B cell (primary cell): Measurements from ENCODE around the gene AAK1. TPM values are rescaled to one million over a fixed set of nuclear protein-coding genes. Genes with fewer than 3 reads are reported as not detected.

Experiments
- ATAC-seq: fragments of 200-7000 bp; cut with Tn5 transposase; one replicate; pipeline ENCODE4 v1.10.0; 2021; ENCODE audit warnings: low read depth, mild to moderate bottlenecking, moderate number of reproducible peaks, moderate library complexity
- CTCF ChIA-PET: fragments of 350-600 bp; sonication (Branson Sonifier 250); formaldehyde crosslinking; loops from one replicate; lab custom pipeline; 2021; ENCODE audit warnings: antibody characterized with exemption, inconsistent platforms; lab: Charles Lee
- POLR2A ChIA-PET: fragments of 350-600 bp; sonication (Branson Sonifier 250); formaldehyde crosslinking; loops from one replicate; lab custom pipeline; 2021; ENCODE audit warnings: antibody characterized with exemption; lab: Charles Lee
- DNase-seq: peaks from one replicate; pipeline ENCODE4 v3.0.0; 2013
- H2AFZ ChIP-seq: 2 replicates; pipeline ENCODE4 v1.6.1; 2012; ENCODE audit warnings: mild to moderate bottlenecking, low read depth, low read length; ENCODE audit not compliant: insufficient read depth, poor library complexity, severe bottlenecking
- H3K27ac ChIP-seq, 2 donors: 1 replicate in 1 of 2; 2 replicates in 1 of 2; pipeline ENCODE4 v1.5.1; 2012 to 2013; ENCODE audit warnings: low read length in 2 of 2, mild to moderate bottlenecking in 2 of 2, moderate library complexity in 1 of 2
- H3K27me3 ChIP-seq, 4 experiments: fragments of 200-600 bp in 1 of 4; sonication (generic) in 1 of 4; replicated peaks in 1 of 4; 1 replicate in 2 of 4; 2 replicates in 2 of 4; pipeline versions ENCODE4 v1.6.1 to v1.7.0; 2013 to 2016; ENCODE audit warnings: low read length in 3 of 4, mild to moderate bottlenecking in 2 of 4, mixed read lengths in 1 of 4, moderate library complexity in 1 of 4; ENCODE audit not compliant: insufficient read depth in 4 of 4, control insufficient read depth in 3 of 4; ENCODE audit errors: control extremely low read depth in 1 of 4
- H3K36me3 ChIP-seq, 2 experiments: replicated peaks in 1 of 2; 1 replicate in 1 of 2; 2 replicates in 1 of 2; pipeline versions ENCODE4 v1.6.1 to v1.7.1; 2013; ENCODE audit warnings: low read length in 1 of 2; ENCODE audit not compliant: insufficient read depth in 2 of 2, control insufficient read depth in 1 of 2; ENCODE audit errors: control extremely low read depth in 1 of 2, extremely low read depth in 1 of 2
- H3K4me1 ChIP-seq, 2 donors: fragments of 200-600 bp in 1 of 2; sonication (generic) in 1 of 2; 1 replicate in 1 of 2; 2 replicates in 1 of 2; pipeline versions ENCODE4 v1.5.1 to v1.6.1; 2013 to 2017; ENCODE audit warnings: low read length in 2 of 2; ENCODE audit not compliant: control insufficient read depth in 2 of 2, insufficient read depth in 2 of 2
- H3K4me2 ChIP-seq: replicated peaks from 2 replicates; pipeline ENCODE3; 2012; ENCODE audit warnings: mild to moderate bottlenecking, low read depth, low read length; ENCODE audit not compliant: poor library complexity, severe bottlenecking
- H3K4me3 ChIP-seq, 5 experiments: fragments of 200-600 bp in 1 of 5; sonication (generic) in 1 of 5; 1 replicate in 3 of 5; 2 replicates in 2 of 5; pipeline versions ENCODE4 v1.5.1 to v1.7.0; 2011 to 2016; ENCODE audit warnings: low read length in 4 of 5, mild to moderate bottlenecking in 4 of 5, low read depth in 2 of 5, control low read depth in 1 of 5, moderate library complexity in 1 of 5; ENCODE audit not compliant: insufficient read depth in 1 of 5; ENCODE audit errors: control extremely low read depth in 1 of 5, extremely low read depth in 1 of 5
- H3K79me2 ChIP-seq: fragments of 200-600 bp; sonication (generic); one replicate; pipeline ENCODE4 v1.6.0; 2016; ENCODE audit warnings: low read length; ENCODE audit not compliant: control insufficient read depth, insufficient read depth
- H3K9ac ChIP-seq: fragments of 200-600 bp; sonication (generic); 2 replicates; pipeline ENCODE4 v1.6.1; 2017; ENCODE audit warnings: mild to moderate bottlenecking, low read length, moderate library complexity
- H3K9me3 ChIP-seq, 3 donors: one replicate each; pipeline versions ENCODE4 v1.6.1 to v1.7.1; 2013; ENCODE audit warnings: low read length in 2 of 3; ENCODE audit not compliant: control insufficient read depth in 2 of 3, insufficient read depth in 1 of 3; ENCODE audit errors: control extremely low read depth in 1 of 3
- H4K20me1 ChIP-seq: 2 replicates; pipeline ENCODE4 v1.6.0; 2012; ENCODE audit warnings: mild to moderate bottlenecking, low read length; ENCODE audit not compliant: insufficient read depth, control insufficient read depth, poor library complexity, severe bottlenecking
- H3K27ac Mint-ChIP-seq: one replicate; pipeline ENCODE4 v1.8.0; 2021; ENCODE audit warnings: mixed read lengths
- H3K27me3 Mint-ChIP-seq: one replicate; pipeline ENCODE4 v1.8.0; 2021; ENCODE audit warnings: mixed read lengths
- H3K4me1 Mint-ChIP-seq: one replicate; pipeline ENCODE4 v1.8.0; 2021; ENCODE audit warnings: mixed read lengths
- H3K4me3 Mint-ChIP-seq: one replicate; pipeline ENCODE4 v1.8.0; 2021; ENCODE audit warnings: mixed read lengths
- H3K9me3 Mint-ChIP-seq: one replicate; pipeline ENCODE4 v1.8.0; 2022; ENCODE audit warnings: mixed read lengths; ENCODE audit not compliant: insufficient read depth
- EZH2 ChIP-seq: IDR thresholded peaks from 2 replicates; pipeline ENCODE4 v1.6.1; 2012; ENCODE audit warnings: borderline replicate concordance, low read depth, mild to moderate bottlenecking, moderate library complexity, low read length; ENCODE audit not compliant: insufficient read depth, poor library complexity, severe bottlenecking
- WGBS: methylation state at CpG from one replicate; pipeline ENCODE4 v1.1.5; 2013; ENCODE audit warnings: missing lambda C conversion rate; ENCODE audit not compliant: insufficient coverage; 5-methylcytosine and 5-hydroxymethylcytosine counted together
- intact Hi-C: fragments of 100-400 bp; cut with micrococcal nuclease; formaldehyde crosslinking; loops from one replicate; pipeline ENCODE4 v1.10.0; 2022
- polyA plus RNA-seq: library from polyadenylated mRNA; depleted of rRNA; stranded (reverse); fragments of >200 nt; gene quantifications from 2 replicates; pipeline ENCODE4 v1.2.3, GENCODE V29; 2012
- total RNA-seq, 2 donors: library from RNA; stranded (reverse); fragments of 120-200 nt in 1 of 2; gene quantifications; 1 replicate in 1 of 2; 2 replicates in 1 of 2; pipeline versions ENCODE4 v1.2.3 to v1.2.4, GENCODE V29; 2013 to 2022
- TF ChIP-seq, protein P1 (sequence below): fragments of 200-600 bp; IDR thresholded peaks from one replicate; pipeline ENCODE4 v1.8.0; 2022; ENCODE audit warnings: antibody characterized with exemption, mild to moderate bottlenecking

AAK1 gene
- total and polyA plus RNA-seq, 2 donors (not counting 1 experiment from before 2014, with no cell fraction given) = 2.4 to 7.2 TPM

DNA sequence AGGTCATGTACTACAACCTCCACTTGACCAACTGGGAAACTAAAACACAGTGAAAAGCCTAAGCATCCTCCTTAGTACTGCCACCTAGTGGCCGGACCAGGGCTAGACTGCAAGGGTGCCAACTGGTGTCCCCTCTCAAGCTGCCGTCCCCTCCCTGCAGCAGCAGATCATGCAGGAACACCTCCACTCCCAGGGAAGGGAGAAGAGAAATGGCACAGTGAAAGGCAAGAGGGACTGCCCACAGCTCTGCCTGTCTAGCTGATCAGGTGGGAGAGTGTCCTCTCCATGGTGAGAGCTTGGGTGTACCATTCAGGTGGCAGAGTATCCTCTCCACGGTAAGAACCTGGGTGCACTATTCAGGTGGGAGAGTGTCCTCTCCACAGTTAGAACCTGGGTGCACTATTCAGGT lies 78.1 kb downstream of the AAK1 start:
- WGBS = 50% methylated on average over 2 of the region's 3 CpGs
- Histone ChIP-seq H3K27ac (no peak overlapping the region), H3K4me1 (peaks cover 0 to 3% of the 10 kb centered on the region in 2 donors), H3K4me2 (no peak overlapping the region), H3K27me3 (peaks cover 0 to 6% (median 4%) of the 10 kb centered on the region in 4 experiments), H3K79me2 (no peaks in the 10 kb centered on the region), H3K9ac (no peak overlapping the region), H4K20me1 (no peaks in the 10 kb centered on the region), H3K36me3 (no peaks in the 10 kb centered on the region), H2AFZ (no peak overlapping the region), H3K9me3 (no peaks in the 10 kb centered on the region), H3K4me3 (no peak overlapping the region)
- Mint-ChIP-seq H3K4me3 (no peak overlapping the region), H3K27me3 (peaks cover 20% of the 10 kb centered on the region), H3K4me1 (no peaks in the 10 kb centered on the region), H3K9me3 (no peaks in the 10 kb centered on the region), H3K27ac (no peak overlapping the region)
- TF ChIP-seq EZH2 = no peak
- TF ChIP-seq, protein P1, sequence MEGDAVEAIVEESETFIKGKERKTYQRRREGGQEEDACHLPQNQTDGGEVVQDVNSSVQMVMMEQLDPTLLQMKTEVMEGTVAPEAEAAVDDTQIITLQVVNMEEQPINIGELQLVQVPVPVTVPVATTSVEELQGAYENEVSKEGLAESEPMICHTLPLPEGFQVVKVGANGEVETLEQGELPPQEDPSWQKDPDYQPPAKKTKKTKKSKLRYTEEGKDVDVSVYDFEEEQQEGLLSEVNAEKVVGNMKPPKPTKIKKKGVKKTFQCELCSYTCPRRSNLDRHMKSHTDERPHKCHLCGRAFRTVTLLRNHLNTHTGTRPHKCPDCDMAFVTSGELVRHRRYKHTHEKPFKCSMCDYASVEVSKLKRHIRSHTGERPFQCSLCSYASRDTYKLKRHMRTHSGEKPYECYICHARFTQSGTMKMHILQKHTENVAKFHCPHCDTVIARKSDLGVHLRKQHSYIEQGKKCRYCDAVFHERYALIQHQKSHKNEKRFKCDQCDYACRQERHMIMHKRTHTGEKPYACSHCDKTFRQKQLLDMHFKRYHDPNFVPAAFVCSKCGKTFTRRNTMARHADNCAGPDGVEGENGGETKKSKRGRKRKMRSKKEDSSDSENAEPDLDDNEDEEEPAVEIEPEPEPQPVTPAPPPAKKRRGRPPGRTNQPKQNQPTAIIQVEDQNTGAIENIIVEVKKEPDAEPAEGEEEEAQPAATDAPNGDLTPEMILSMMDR = peak; percentile 84
- ChIA-PET POLR2A (interaction anchor here (0.5 to 0.6 kb wide), 2 partner anchors 130 to 158 kb away, joined by 3 read pairs; no protein-coding TSS in a partner anchor), CTCF (interaction anchor here (0.8 to 4.0 kb wide), 25 partner anchors 8 to 1101 kb away, joined by 3 to 37 read pairs (median 8); partner anchors contain the start of gene NFU1)
- intact Hi-C loops = loop anchor here (10.0 kb wide), 1 partner anchor 181 kb away; the partner anchor contains the start of gene GFPT1
- ATAC-seq = peak; percentile 79
- DNase-seq = peak; percentile 74

DNA sequence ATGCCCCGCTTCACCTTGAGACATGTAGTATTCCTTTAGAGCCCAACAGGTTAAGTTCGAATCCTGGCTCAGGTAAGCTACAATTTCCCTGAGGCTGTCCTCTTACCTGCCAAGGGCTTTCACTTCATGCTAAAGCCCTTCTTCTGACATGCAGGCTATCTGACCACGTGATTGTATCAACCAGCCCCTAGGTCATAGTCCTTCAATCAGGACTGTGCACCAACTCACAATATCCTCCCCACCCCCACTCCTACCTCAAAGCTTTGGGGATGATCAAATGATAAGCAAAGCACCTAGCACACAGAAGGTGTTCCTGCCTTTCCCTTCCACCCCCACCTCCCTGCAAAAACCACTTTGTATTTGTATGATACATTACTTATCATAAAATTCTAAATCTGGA lies 78.9 kb downstream of the AAK1 start:
- no peak for TF ChIP-seq EZH2
- TF ChIP-seq, protein P1 = no peak
- Mint-ChIP-seq H3K27ac (no peak overlapping the region), H3K4me1 (no peaks in the 10 kb centered on the region), H3K4me3 (no peak overlapping the region), H3K27me3 (peaks cover 25% of the 10 kb centered on the region), H3K9me3 (no peaks in the 10 kb centered on the region)
- Histone ChIP-seq H3K4me2 (no peak overlapping the region), H3K36me3 (no peaks in the 10 kb centered on the region), H3K4me1 (peaks cover 0 to 3% of the 10 kb centered on the region in 2 donors), H3K4me3 (no peak overlapping the region), H3K27ac (no peak overlapping the region), H3K27me3 (peaks cover 0 to 6% (median 4%) of the 10 kb centered on the region in 4 experiments), H3K9ac (no peak overlapping the region), H2AFZ (no peak overlapping the region), H4K20me1 (no peaks in the 10 kb centered on the region), H3K9me3 (no peaks in the 10 kb centered on the region), H3K79me2 (no peaks in the 10 kb centered on the region)
- CTCF ChIA-PET = interaction anchor here (0.5 to 4.0 kb wide), 27 partner anchors 7 to 1100 kb away, joined by 3 to 37 read pairs (median 4); partner anchors contain the start of gene NFU1
- POLR2A ChIA-PET = no interaction called here
- DNase-seq = no peak
- intact Hi-C loops = loop anchor here (10.0 kb wide), 1 partner anchor 180 kb away; the partner anchor contains the start of gene GFPT1
- 67% methylated on average over 3 of the region's 3 CpGs for WGBS
- no peak for ATAC-seq
